ENCODE data around the gene DGKI.

Gene DGKI

GRCh38 chr7:137423321-137423720 is 423.5 kb downstream of the DGKI start:
- in situ Hi-C loops (cut with MboI; ENCODE audit: low sequenced_read_pairs, unreplicated experiment), result no loop called here
- TF ChIP-seq CTCF (IDR thresholded peaks at IDR 0.05; ENCODE audit: borderline replicate concordance, control extremely low read depth, extremely low read depth, insufficient read depth, missing control alignments), result no peak
- no peak for DNase-seq (ENCODE audit: low spot score)

GRCh38 chr7:137421366-137421765 is 425.4 kb downstream of the DGKI start:
- in situ Hi-C loops (cut with MboI; ENCODE audit: low sequenced_read_pairs, unreplicated experiment), result no loop called here
- TF ChIP-seq CTCF (IDR thresholded peaks at IDR 0.05; ENCODE audit: borderline replicate concordance, control extremely low read depth, extremely low read depth, insufficient read depth, missing control alignments), result no peak
- DNase-seq (ENCODE audit: low spot score), result no peak

- no peak for TF ChIP-seq CTCF (IDR thresholded peaks at IDR 0.05; ENCODE audit: borderline replicate concordance, control extremely low read depth, extremely low read depth, insufficient read depth, missing control alignments)
- in situ Hi-C loops (cut with MboI; ENCODE audit: low sequenced_read_pairs, unreplicated experiment), result no loop called here
- DNase-seq (ENCODE audit: low spot score), result no peak
Measured at GRCh38 chr7:137418841-137419240, 427.9 kb downstream of the DGKI start.

- no peak for TF ChIP-seq CTCF (IDR thresholded peaks at IDR 0.05; ENCODE audit: borderline replicate concordance, control extremely low read depth, extremely low read depth, insufficient read depth, missing control alignments)
- in situ Hi-C loops (cut with MboI; ENCODE audit: low sequenced_read_pairs, unreplicated experiment), result no loop called here
- DNase-seq (ENCODE audit: low spot score), result no peak
Measured at GRCh38 chr7:137417464-137417863, 429.3 kb downstream of the DGKI start.

- in situ Hi-C loops (cut with MboI; ENCODE audit: low sequenced_read_pairs, unreplicated experiment), result no loop called here
- no peak for DNase-seq (ENCODE audit: low spot score)
- TF ChIP-seq CTCF (IDR thresholded peaks at IDR 0.05; ENCODE audit: borderline replicate concordance, control extremely low read depth, extremely low read depth, insufficient read depth, missing control alignments), result no peak
Measured at GRCh38 chr7:137413901-137414300, 432.9 kb downstream of the DGKI start.

- DNase-seq (ENCODE audit: low spot score), result no peak
- in situ Hi-C loops (cut with MboI; ENCODE audit: low sequenced_read_pairs, unreplicated experiment), result no loop called here
Measured at GRCh38 chr7:137411446-137411845, 435.3 kb downstream of the DGKI start.

More at GRCh38 chr7:137411446-137411845, 435.3 kb downstream of the DGKI start:
- no peak for TF ChIP-seq CTCF (IDR thresholded peaks at IDR 0.05; ENCODE audit: borderline replicate concordance, control extremely low read depth, extremely low read depth, insufficient read depth, missing control alignments)

Data from GM13976 (cell line).